ENCODE measurements around the gene RFT1.

The RFT1 gene

DNA sequence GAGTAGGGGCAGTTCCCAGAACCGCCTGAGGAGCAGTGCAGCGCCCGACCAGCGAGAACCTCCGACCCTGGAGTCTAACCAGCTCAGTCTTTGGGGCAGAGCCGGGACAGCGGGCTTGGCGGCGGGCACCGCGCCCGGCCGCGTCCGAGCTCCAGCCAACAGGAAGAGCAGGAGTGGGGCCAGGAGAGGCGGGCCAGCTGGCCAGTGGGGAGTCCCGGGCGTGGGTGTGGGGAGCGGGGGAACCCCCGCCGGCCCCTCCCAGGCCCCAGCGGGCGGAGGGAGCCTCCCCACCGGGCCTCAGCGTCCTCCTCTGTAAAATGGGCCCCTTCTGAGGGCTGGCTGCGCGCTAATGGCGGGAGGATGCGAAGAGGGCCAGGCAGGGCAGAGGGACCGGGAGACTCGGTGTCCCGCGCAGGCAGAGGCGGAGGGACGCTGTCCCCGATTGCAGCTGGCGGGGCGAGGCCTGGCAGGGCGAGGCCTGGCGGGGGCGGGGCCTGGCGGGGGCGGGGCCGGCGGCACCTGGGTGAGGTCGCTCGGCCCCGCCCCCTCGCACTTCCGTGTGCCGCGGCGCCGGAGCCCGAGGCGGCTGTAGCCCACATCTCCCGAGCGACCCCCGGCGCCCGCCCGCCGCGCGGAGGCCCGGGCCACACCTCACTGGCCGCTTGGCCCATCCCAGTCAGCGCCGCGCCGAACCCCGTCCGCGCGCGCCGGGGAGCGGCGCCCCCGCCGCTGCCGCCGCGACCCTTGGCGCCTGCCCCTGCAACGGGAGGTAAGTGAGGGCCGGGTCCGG is 30.6 kb upstream of the RFT1 start, which contains the start of gene PRKCD:
Gene PRKCD (plus strand): TSS at position 550 of the 790 bp plus-strand sequence. CDS start 17,214 bp downstream, outside the sequence.
- Histone ChIP-seq H3K27me3 (ENCODE audit: control insufficient read depth in 1 of 2, insufficient read depth in 1 of 2, low read length in 2 of 2) (peaks cover 16 to 25% of the 10 kb centered on the region in 2 experiments), H3K9ac (ENCODE audit: low read length) (peak within 1 kb of the TSS; percentile 89), H4K8ac (ENCODE audit: low read length) (peak within 1 kb of the TSS; percentile 74), H3K9me3 (ENCODE audit: control insufficient read depth, low read length) (no peaks in the 10 kb centered on the region), H3K14ac (ENCODE audit: low read length in 2 of 2) (peak within 1 kb of the TSS; percentile 62 to 94), H2AFZ (ENCODE audit: low read depth, low read length) (peak within 1 kb of the TSS; percentile 87), H3K4ac (ENCODE audit: low read depth in 1 of 2, low read length in 2 of 2) (peak within 1 kb of the TSS; percentile 24 to 82), H3K79me1 (replicated peaks; ENCODE audit: low read length, poor library complexity, severe bottlenecking) (peaks cover 10% of the 10 kb centered on the region), H2BK5ac (ENCODE audit: low read depth, low read length, poor library complexity, severe bottlenecking) (peak within 1 kb of the TSS; percentile 33), H3K36me3 (ENCODE audit: control insufficient read depth in 1 of 2, insufficient read depth in 2 of 2, low read depth in 1 of 2, low read length in 2 of 2) (peaks cover 0 to 9% of the 10 kb centered on the region in 2 experiments), H2BK15ac (ENCODE audit: low read depth, poor library complexity, severe bottlenecking) (peak within 1 kb of the TSS; percentile 62), H3K4me2 (ENCODE audit: low read length, poor library complexity, severe bottlenecking) (peak within 1 kb of the TSS; percentile 90), H2BK120ac (ENCODE audit: low read depth, low read length) (peak within 1 kb of the TSS; percentile 76), H2BK12ac (ENCODE audit: low read length in 2 of 2) (peak within 1 kb of the TSS in 1 of 2 experiments; percentile 84), H2AK5ac (ENCODE audit: low read length, severe bottlenecking) (no peak within 1 kb of the TSS), H3K4me1 (ENCODE audit: control insufficient read depth, insufficient read depth, low read depth, low read length) (peaks cover 29% of the 10 kb centered on the region), H3K27ac (ENCODE audit: low read length, poor library complexity, severe bottlenecking) (no peak within 1 kb of the TSS), H3K18ac (ENCODE audit: low read depth in 1 of 2, low read length in 2 of 2) (peak within 1 kb of the TSS; percentile 82 to 98), H4K91ac (ENCODE audit: low read length) (peak within 1 kb of the TSS; percentile 70), H3K4me3 (ENCODE audit: insufficient read depth in 1 of 2, low read depth in 1 of 2, low read length in 2 of 2) (peak within 1 kb of the TSS; percentile 85 to 88), H3K23ac (ENCODE audit: low read length in 2 of 2) (peak within 1 kb of the TSS in 1 of 2 experiments; percentile 94)
- under 1% methylated on average over 56 of the region's 88 CpGs for WGBS
- DNase-seq = peak; percentile 79

DNA sequence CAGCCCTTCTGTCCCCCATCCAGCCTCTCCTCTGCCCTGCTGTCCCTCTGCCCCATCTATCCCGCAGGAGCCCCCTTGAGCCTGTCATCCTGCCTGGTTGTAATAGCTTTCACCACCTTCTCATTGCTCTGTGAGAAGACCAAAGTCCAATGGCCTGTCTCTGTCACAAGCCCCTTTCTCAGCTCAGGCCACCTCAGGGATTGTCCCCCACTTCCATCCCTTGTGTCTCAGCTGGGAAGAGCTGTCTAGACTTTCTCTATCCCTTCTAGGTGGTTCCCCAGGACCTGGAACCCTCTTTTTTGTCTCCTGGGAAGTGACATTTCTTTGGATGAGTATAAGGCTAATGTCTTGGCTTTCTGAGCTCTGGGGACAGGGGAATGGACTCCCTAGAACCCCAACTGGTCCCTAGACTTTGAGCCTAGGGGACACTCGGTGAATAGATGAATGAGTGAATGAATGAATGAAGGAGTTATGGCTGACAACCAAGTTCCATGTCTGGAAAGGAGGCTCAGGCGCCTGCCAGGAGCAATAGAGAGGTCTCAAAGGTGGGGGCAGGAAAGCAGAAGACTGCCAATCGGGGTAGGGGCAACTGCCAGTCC is 29.9 kb upstream of the RFT1 start:
- H2AK5ac ChIP-seq (ENCODE audit: low read length, severe bottlenecking) = no peak overlapping the region
- H3K36me3 ChIP-seq (ENCODE audit: control insufficient read depth in 1 of 2, insufficient read depth in 2 of 2, low read depth in 1 of 2, low read length in 2 of 2) = peaks cover 0 to 9% of the 10 kb centered on the region in 2 experiments
- H3K23ac ChIP-seq (ENCODE audit: low read length in 2 of 2) = peak overlapping the region in 1 of 2 experiments; percentile 5
- H3K4me3 ChIP-seq (ENCODE audit: insufficient read depth in 1 of 2, low read depth in 1 of 2, low read length in 2 of 2) = peak overlapping the region; percentile 85 to 88
- H3K27me3 ChIP-seq (ENCODE audit: control insufficient read depth in 1 of 2, insufficient read depth in 1 of 2, low read length in 2 of 2) = peaks cover 23 to 27% of the 10 kb centered on the region in 2 experiments
- H3K4me1 ChIP-seq (ENCODE audit: control insufficient read depth, insufficient read depth, low read depth, low read length) = peaks cover 29% of the 10 kb centered on the region
- H2BK15ac ChIP-seq (ENCODE audit: low read depth, poor library complexity, severe bottlenecking) = no peak overlapping the region
- peak overlapping the region; percentile 90 for H3K4me2 ChIP-seq (ENCODE audit: low read length, poor library complexity, severe bottlenecking)
- no peaks in the 10 kb centered on the region for H3K9me3 ChIP-seq (ENCODE audit: control insufficient read depth, low read length)
- no peak for DNase-seq
- H2BK5ac ChIP-seq (ENCODE audit: low read depth, low read length, poor library complexity, severe bottlenecking) = no peak overlapping the region
- H2AFZ ChIP-seq (ENCODE audit: low read depth, low read length) = peak overlapping the region; percentile 87
- H3K18ac ChIP-seq (ENCODE audit: low read depth in 1 of 2, low read length in 2 of 2) = peak overlapping the region in 1 of 2 experiments; percentile 98
- no peak overlapping the region for H3K27ac ChIP-seq (ENCODE audit: low read length, poor library complexity, severe bottlenecking)
- H4K8ac ChIP-seq (ENCODE audit: low read length) = no peak overlapping the region
- peak overlapping the region; percentile 72 for H3K9ac ChIP-seq (ENCODE audit: low read length)
- H4K91ac ChIP-seq (ENCODE audit: low read length) = no peak overlapping the region
- H3K4ac ChIP-seq (ENCODE audit: low read depth in 1 of 2, low read length in 2 of 2) = no peak overlapping the region
- peaks cover 9% of the 10 kb centered on the region for H3K79me1 ChIP-seq (replicated peaks; ENCODE audit: low read length, poor library complexity, severe bottlenecking)
- H3K14ac ChIP-seq (ENCODE audit: low read length in 2 of 2) = no peak overlapping the region
- no peak overlapping the region for H2BK120ac ChIP-seq (ENCODE audit: low read depth, low read length)
- peak overlapping the region in 1 of 2 experiments; percentile 70 for H2BK12ac ChIP-seq (ENCODE audit: low read length in 2 of 2)
- 50% methylated on average over 4 of the region's 4 CpGs for WGBS

DNA sequence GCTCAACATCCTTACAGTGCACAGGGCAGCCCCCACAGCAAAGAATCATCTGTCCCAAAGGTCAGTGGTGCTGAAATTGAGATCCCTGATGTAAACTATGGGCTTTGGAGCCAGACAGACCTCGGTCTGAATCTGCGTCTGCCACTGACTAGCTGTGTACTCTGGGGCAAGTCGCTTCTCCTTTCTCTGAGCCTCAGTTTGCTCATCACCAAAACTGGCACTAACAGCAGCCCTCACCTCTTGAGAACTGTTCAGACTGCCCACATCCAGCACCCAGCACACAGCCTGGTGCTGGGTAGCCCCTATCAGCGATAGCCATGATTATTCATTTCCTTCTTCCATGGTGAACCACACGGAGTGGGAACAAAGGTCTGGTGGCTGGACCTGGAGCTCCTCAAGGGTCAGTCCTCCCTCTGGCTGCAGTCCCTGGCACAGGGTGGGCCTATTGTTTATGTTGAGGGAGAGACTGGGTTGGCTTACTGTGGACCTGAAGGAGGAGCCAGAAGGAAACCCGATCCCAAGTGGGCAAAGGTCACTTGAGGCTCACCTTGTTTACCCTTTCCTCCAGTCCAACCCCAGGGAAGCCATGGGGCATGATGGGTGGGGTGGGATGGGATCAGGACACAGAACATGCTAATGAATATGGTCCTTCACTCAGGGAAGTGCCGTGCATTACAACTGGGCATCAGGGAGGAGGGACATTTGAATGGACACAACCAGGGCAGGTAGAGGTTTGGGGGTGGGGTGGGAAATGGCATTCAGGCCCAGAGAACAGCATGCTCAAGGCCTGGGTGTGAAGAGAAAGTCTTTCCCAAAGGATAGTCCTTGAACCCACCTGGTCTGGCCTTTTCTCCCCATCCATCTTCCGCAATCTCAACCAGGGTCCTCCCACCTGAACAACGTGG is 29.2 kb upstream of the RFT1 start:
- Histone ChIP-seq H4K8ac (ENCODE audit: low read length) (no peak overlapping the region), H3K79me1 (replicated peaks; ENCODE audit: low read length, poor library complexity, severe bottlenecking) (peaks cover 9% of the 10 kb centered on the region), H3K36me3 (ENCODE audit: control insufficient read depth in 1 of 2, insufficient read depth in 2 of 2, low read depth in 1 of 2, low read length in 2 of 2) (peaks cover 0 to 4% of the 10 kb centered on the region in 2 experiments), H2BK5ac (ENCODE audit: low read depth, low read length, poor library complexity, severe bottlenecking) (no peak overlapping the region), H4K91ac (ENCODE audit: low read length) (no peak overlapping the region), H3K9ac (ENCODE audit: low read length) (no peak overlapping the region), H2AK5ac (ENCODE audit: low read length, severe bottlenecking) (no peak overlapping the region), H3K4me3 (ENCODE audit: insufficient read depth in 1 of 2, low read depth in 1 of 2, low read length in 2 of 2) (no peak overlapping the region), H3K27me3 (ENCODE audit: control insufficient read depth in 1 of 2, insufficient read depth in 1 of 2, low read length in 2 of 2) (peaks cover 27 to 28% of the 10 kb centered on the region in 2 experiments), H2AFZ (ENCODE audit: low read depth, low read length) (no peak overlapping the region), H3K27ac (ENCODE audit: low read length, poor library complexity, severe bottlenecking) (no peak overlapping the region), H2BK12ac (ENCODE audit: low read length in 2 of 2) (peak overlapping the region; percentile 31 to 70), H3K23ac (ENCODE audit: low read length in 2 of 2) (no peak overlapping the region), H3K14ac (ENCODE audit: low read length in 2 of 2) (no peak overlapping the region), H3K4me1 (ENCODE audit: control insufficient read depth, insufficient read depth, low read depth, low read length) (peaks cover 31% of the 10 kb centered on the region), H2BK15ac (ENCODE audit: low read depth, poor library complexity, severe bottlenecking) (no peak overlapping the region), H3K4ac (ENCODE audit: low read depth in 1 of 2, low read length in 2 of 2) (no peak overlapping the region), H3K18ac (ENCODE audit: low read depth in 1 of 2, low read length in 2 of 2) (no peak overlapping the region), H2BK120ac (ENCODE audit: low read depth, low read length) (no peak overlapping the region), H3K9me3 (ENCODE audit: control insufficient read depth, low read length) (no peaks in the 10 kb centered on the region), H3K4me2 (ENCODE audit: low read length, poor library complexity, severe bottlenecking) (no peak overlapping the region)
- 83% methylated on average over 8 of the region's 9 CpGs for WGBS
- DNase-seq = no peak

Measured in mesenchymal stem cell (in vitro differentiated cells and primary cell).